KMS-11 (cell line): ENCODE results near the gene TBX18.

ENCODE experiments used
- H2AFZ ChIP-seq: fragments of 200-600 bp; sonication (generic); 2 replicates; pipeline ENCODE4 v1.6.1; 2016; ENCODE audit warnings: antibody characterized with exemption, mixed run types, low read depth
- H3K27ac ChIP-seq: fragments of 200-600 bp; sonication (generic); 2 replicates; pipeline ENCODE4 v1.6.1; 2016; ENCODE audit warnings: mild to moderate bottlenecking, mixed run types
- H3K27me3 ChIP-seq: fragments of 200-600 bp; sonication (generic); 2 replicates; pipeline ENCODE4 v1.6.1; 2017; ENCODE audit warnings: mild to moderate bottlenecking, low read depth, mixed run types, moderate library complexity; ENCODE audit not compliant: insufficient read depth
- H3K36me3 ChIP-seq: fragments of 200-600 bp; sonication (generic); 2 replicates; pipeline ENCODE4 v1.6.1; 2017; ENCODE audit warnings: mild to moderate bottlenecking, mixed run types; ENCODE audit not compliant: insufficient read depth
- H3K4me1 ChIP-seq: fragments of 200-600 bp; sonication (generic); 2 replicates; pipeline ENCODE4 v1.6.1; 2016; ENCODE audit warnings: mild to moderate bottlenecking, low read depth, mixed run types; ENCODE audit not compliant: poor library complexity, severe bottlenecking
- H3K4me2 ChIP-seq: fragments of 200-600 bp; sonication (generic); 2 replicates; pipeline ENCODE4 v1.7.0; 2016; ENCODE audit warnings: mild to moderate bottlenecking, mixed run types
- H3K4me3 ChIP-seq: fragments of 200-600 bp; sonication (generic); IDR thresholded peaks from 2 replicates; pipeline ENCODE4 v1.6.1; 2017; ENCODE audit warnings: low read depth, low read length, mixed read lengths; ENCODE audit not compliant: insufficient read depth
- H3K79me2 ChIP-seq: fragments of 200-600 bp; sonication (generic); 2 replicates; pipeline ENCODE4 v1.6.1; 2016; ENCODE audit warnings: low read depth, mixed run types; ENCODE audit not compliant: insufficient read depth
- H3K9ac ChIP-seq: fragments of 200-600 bp; sonication (generic); 2 replicates; pipeline ENCODE4 v1.6.1; 2016; ENCODE audit warnings: mild to moderate bottlenecking, mixed run types
- H4K20me1 ChIP-seq: fragments of 200-600 bp; sonication (generic); 2 replicates; pipeline ENCODE4 v1.6.1; 2016; ENCODE audit warnings: mild to moderate bottlenecking, mixed run types; ENCODE audit not compliant: insufficient read depth
- TF ChIP-seq, protein P1 (sequence below): fragments of 200-600 bp; sonication (generic); conservative IDR thresholded peaks from 2 replicates; pipeline ENCODE4 v1.6.1; 2017; ENCODE audit warnings: low read depth, mild to moderate bottlenecking, antibody characterized with exemption, low read length, moderate library complexity, mixed read lengths

Gene TBX18

DNA sequence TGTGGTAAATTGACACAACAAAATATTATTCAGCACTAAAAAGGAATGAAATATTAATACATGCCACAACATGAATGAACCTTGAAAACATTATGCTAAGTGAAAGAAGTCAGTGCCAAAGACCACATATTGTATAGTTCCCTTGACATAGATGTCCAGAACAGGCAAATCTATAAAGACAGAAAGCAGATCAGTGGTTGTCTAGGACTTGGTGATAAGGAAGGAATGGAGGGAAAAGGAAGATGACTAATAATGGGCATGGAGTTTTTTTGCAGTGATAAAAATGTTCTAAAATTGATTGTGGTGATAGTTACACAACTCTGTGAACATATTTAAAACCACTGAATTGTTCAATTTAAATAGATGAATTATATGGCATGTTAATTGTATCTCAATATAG is 32.5 kb downstream of the TBX18 start:
- no peak overlapping the region for H2AFZ ChIP-seq
- no peak overlapping the region for H3K4me2 ChIP-seq
- H3K27me3 ChIP-seq = no peaks in the 10 kb centered on the region
- no peaks in the 10 kb centered on the region for H4K20me1 ChIP-seq
- no peak overlapping the region for H3K9ac ChIP-seq
- no peaks in the 10 kb centered on the region for H3K4me1 ChIP-seq
- no peak overlapping the region for H3K4me3 ChIP-seq
- no peaks in the 10 kb centered on the region for H3K79me2 ChIP-seq
- TF ChIP-seq, protein P1, sequence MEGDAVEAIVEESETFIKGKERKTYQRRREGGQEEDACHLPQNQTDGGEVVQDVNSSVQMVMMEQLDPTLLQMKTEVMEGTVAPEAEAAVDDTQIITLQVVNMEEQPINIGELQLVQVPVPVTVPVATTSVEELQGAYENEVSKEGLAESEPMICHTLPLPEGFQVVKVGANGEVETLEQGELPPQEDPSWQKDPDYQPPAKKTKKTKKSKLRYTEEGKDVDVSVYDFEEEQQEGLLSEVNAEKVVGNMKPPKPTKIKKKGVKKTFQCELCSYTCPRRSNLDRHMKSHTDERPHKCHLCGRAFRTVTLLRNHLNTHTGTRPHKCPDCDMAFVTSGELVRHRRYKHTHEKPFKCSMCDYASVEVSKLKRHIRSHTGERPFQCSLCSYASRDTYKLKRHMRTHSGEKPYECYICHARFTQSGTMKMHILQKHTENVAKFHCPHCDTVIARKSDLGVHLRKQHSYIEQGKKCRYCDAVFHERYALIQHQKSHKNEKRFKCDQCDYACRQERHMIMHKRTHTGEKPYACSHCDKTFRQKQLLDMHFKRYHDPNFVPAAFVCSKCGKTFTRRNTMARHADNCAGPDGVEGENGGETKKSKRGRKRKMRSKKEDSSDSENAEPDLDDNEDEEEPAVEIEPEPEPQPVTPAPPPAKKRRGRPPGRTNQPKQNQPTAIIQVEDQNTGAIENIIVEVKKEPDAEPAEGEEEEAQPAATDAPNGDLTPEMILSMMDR = no peak
- no peak overlapping the region for H3K27ac ChIP-seq
- H3K36me3 ChIP-seq = no peaks in the 10 kb centered on the region

DNA sequence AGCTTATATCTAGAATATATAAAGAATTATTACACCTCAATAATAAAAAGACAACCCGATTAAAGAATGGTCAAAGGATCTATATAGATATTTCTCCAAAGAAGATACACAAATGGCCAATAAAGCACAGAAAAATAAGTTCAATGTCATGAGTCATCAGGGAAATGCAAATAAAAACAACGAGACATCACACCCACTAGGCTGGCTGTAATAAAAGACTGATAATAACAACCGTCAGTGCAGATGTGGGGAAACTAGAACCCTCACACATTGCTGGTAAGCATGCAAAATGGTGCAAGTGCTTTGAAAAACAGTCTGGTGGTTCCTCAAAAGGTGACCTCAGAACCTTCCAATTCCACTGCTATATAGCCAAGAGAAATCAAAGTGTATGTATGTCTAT is 33.0 kb downstream of the TBX18 start:
- Histone ChIP-seq H3K4me3 (no peak overlapping the region), H3K4me1 (no peaks in the 10 kb centered on the region), H3K27me3 (no peaks in the 10 kb centered on the region), H3K79me2 (no peaks in the 10 kb centered on the region), H4K20me1 (no peaks in the 10 kb centered on the region), H3K9ac (no peak overlapping the region), H2AFZ (no peak overlapping the region), H3K27ac (no peak overlapping the region), H3K36me3 (no peaks in the 10 kb centered on the region), H3K4me2 (no peak overlapping the region)
- TF ChIP-seq, protein P1 = no peak

DNA sequence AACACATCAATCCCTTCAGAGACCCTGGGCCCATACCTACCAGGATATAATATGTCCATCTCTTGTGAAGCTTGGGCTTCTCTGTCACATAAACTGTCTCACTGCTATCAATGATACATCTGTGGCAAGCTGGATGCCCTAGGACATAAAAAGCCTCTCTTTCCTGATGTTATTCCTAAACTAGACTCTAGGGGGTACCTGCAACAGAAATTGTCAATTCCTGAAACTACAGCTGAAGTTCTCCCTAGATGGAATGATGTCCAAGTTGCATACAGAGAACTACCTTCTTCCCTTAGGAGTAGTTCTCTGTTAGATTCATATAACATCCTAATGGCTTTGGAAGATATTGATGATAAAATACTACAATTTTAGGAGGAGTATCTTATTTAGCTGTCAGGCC is 35.8 kb downstream of the TBX18 start:
- TF ChIP-seq, protein P1 = peak; percentile 49
- no peaks in the 10 kb centered on the region for H4K20me1 ChIP-seq
- no peaks in the 10 kb centered on the region for H3K79me2 ChIP-seq
- H2AFZ ChIP-seq = no peak overlapping the region
- H3K4me3 ChIP-seq = no peak overlapping the region
- no peaks in the 10 kb centered on the region for H3K36me3 ChIP-seq
- no peak overlapping the region for H3K4me2 ChIP-seq
- no peaks in the 10 kb centered on the region for H3K4me1 ChIP-seq
- H3K27ac ChIP-seq = no peak overlapping the region
- H3K9ac ChIP-seq = no peak overlapping the region
- no peaks in the 10 kb centered on the region for H3K27me3 ChIP-seq

DNA sequence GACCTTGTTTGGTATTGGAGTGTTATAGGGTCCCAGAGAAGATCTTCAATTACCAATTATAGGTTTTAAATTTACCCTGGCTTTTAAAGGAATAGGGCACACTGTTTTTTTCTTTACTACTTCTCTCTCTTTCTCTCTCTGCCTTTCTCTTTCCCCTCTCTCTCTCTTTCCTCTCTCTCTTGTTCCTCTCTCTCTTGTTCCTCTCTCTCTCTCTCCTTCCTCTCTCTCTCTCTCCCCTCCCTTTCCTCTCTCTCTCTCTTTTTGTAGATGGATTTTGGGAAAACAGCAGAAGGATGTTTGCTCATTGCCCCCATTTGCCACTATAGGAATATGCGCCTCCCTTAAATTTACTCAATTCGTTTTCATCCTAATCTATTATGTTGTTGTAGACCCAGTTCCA is 45.2 kb downstream of the TBX18 start:
- Histone ChIP-seq H3K9ac (no peak overlapping the region), H3K36me3 (no peaks in the 10 kb centered on the region), H3K27me3 (no peaks in the 10 kb centered on the region), H3K79me2 (no peaks in the 10 kb centered on the region), H3K4me2 (no peak overlapping the region), H3K4me1 (no peaks in the 10 kb centered on the region), H2AFZ (no peak overlapping the region), H3K27ac (no peak overlapping the region), H4K20me1 (no peaks in the 10 kb centered on the region), H3K4me3 (no peak overlapping the region)
- TF ChIP-seq, protein P1 = no peak
